GM19468 (cell line): Measurements from ENCODE around the gene CSAG2.
"Not testable (repeated sequence)": the region's sequence is repeated elsewhere in the genome, so short reads cannot be mapped to it uniquely, and the experiment has no call there.

Source experiments
- ATAC-seq: cut with Tn5 transposase; IDR thresholded peaks from one replicate; pipeline ENCODE4 v1.9.1; 2021; ENCODE audit warnings: mild to moderate bottlenecking, moderate library complexity, moderate number of reproducible peaks; ENCODE audit not compliant: unreplicated experiment; ENCODE audit errors: extremely low read depth

Gene CSAG2, protein sequence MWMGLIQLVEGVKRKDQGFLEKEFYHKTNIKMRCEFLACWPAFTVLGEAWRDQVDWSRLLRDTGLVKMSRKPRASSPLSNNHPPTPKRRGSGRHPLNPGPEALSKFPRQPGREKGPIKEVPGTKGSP

DNA sequence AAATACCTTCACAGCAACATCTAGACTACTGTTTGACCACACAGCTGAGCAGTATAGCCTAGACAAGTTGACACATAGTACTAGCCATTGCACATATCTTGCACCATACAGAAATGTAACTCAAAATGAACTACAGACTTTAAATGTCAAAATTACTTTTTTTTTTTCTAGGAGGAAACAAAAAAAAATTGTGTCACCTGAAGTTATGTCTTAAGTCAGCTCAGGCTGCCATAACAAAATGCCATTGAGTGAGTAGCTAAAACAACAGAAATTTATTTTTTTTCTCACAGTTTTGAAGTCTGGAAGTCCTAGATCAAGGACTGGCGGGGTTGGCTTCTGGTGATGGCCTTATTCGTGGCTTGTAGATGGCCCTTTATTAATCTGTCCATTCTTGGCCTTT is at the start of gene CSAG2:
Gene CSAG2, minus strand, starts transcription at position 101 of the 400 bp plus-strand sequence. CDS start 161 bp downstream, outside the sequence.
- ATAC-seq, result not testable (repeated sequence)

- not testable (repeated sequence) for ATAC-seq
Observed at GRCh38 chrX:152754871-152755270, 45.8 kb upstream of the CSAG2 start.

- ATAC-seq, result not testable (repeated sequence)
Observed at GRCh38 chrX:152753686-152754650, 44.9 kb upstream of the CSAG2 start, which contains the start of gene MAGEA2. MAGEA2 (minus strand) TSS chrX:152753842; CDS start chrX:152751363, 2,479 bp downstream.

GRCh38 chrX:152738560-152738959 is 29.5 kb upstream of the CSAG2 start:
- ATAC-seq, result no peak

DNA sequence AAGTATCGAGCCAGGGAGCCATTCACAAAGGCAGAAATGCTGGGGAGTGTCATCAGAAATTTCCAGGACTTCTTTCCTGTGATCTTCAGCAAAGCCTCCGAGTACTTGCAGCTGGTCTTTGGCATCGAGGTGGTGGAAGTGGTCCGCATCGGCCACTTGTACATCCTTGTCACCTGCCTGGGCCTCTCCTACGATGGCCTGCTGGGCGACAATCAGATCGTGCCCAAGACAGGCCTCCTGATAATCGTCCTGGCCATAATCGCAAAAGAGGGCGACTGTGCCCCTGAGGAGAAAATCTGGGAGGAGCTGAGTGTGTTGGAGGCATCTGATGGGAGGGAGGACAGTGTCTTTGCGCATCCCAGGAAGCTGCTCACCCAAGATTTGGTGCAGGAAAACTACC is 27.5 kb upstream of the CSAG2 start:
- not testable (repeated sequence) for ATAC-seq

DNA sequence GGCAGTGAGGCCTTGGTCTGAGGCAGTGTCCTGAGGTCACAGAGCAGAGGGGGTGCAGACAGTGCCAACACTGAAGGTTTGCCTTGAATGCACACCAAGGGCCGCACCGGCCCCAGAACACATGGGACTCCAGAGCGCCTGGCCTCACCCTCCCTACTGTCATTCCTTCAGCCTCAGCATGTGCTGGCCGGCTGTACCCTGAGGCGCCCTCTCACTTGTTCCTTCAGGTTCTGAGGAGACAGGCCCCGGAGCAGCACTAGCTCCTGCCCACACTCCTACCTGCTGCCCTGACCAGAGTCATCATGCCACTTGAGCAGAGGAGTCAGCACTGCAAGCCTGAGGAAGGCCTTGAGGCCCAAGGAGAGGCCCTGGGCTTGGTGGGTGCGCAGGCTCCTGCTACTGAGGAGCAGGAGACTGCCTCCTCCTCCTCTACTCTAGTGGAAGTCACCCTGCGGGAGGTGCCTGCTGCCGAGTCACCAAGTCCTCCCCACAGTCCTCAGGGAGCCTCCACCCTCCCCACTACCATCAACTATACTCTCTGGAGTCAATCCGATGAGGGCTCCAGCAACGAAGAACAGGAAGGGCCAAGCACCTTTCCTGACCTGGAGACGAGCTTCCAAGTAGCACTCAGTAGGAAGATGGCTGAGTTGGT is 26.9 kb upstream of the CSAG2 start:
- ATAC-seq, result no peak

GRCh38 chrX:152735101-152735500 is 26.0 kb upstream of the CSAG2 start:
- ATAC-seq, result no peak

- not testable (repeated sequence) for ATAC-seq
Observed at GRCh38 chrX:152734143-152734858, 25.2 kb upstream of the CSAG2 start.

- ATAC-seq, result no peak
Observed at GRCh38 chrX:152733261-152733975, 24.3 kb upstream of the CSAG2 start, which contains the start of the genes CSAG1 and MAGEA12. CSAG1 (minus strand) TSS chrX:152733721; CDS start chrX:152732460, 1,261 bp downstream. MAGEA12 (plus strand) TSS chrX:152733757; CDS start chrX:152736162, 2,405 bp downstream.

- ATAC-seq, result no peak
Observed at GRCh38 chrX:152725409-152725808, 16.3 kb upstream of the CSAG2 start.

GRCh38 chrX:152713815-152714787 is 5.0 kb upstream of the CSAG2 start, which contains the start of gene MAGEA2B:
MAGEA2B (plus strand) TSS chrX:152714628; CDS start chrX:152717107, 2,479 bp downstream.
- ATAC-seq, result not testable (repeated sequence)

DNA sequence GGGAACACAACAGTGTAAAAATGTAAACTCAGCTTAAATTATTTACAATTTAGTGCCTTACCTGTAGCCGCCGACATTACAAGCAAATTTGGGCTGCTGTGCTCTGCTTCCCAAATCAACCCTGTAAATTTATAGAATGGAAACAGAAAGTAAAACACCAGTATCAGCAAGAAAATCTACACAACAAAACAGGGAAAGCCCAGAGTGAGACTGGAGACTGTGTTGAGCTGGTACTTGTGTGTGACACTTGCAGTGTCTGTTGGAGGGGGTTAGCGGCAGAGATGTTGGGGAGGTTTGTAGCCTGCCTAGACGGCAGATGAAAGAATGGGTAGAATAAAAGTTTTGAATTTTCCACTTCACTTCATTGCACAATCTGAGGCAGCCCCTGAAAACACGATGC is 4.1 kb upstream of the CSAG2 start:
- ATAC-seq, result not testable (repeated sequence)

GRCh38 chrX:152706500-152706899 is 2.6 kb downstream of the CSAG2 start:
- ATAC-seq, result not testable (repeated sequence)

DNA sequence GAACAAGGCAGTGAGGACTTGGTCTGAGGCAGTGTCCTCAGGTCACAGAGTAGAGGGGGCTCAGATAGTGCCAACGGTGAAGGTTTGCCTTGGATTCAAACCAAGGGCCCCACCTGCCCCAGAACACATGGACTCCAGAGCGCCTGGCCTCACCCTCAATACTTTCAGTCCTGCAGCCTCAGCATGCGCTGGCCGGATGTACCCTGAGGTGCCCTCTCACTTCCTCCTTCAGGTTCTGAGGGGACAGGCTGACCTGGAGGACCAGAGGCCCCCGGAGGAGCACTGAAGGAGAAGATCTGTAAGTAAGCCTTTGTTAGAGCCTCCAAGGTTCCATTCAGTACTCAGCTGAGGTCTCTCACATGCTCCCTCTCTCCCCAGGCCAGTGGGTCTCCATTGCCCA is 8.7 kb downstream of the CSAG2 start:
- not testable (repeated sequence) for ATAC-seq

DNA sequence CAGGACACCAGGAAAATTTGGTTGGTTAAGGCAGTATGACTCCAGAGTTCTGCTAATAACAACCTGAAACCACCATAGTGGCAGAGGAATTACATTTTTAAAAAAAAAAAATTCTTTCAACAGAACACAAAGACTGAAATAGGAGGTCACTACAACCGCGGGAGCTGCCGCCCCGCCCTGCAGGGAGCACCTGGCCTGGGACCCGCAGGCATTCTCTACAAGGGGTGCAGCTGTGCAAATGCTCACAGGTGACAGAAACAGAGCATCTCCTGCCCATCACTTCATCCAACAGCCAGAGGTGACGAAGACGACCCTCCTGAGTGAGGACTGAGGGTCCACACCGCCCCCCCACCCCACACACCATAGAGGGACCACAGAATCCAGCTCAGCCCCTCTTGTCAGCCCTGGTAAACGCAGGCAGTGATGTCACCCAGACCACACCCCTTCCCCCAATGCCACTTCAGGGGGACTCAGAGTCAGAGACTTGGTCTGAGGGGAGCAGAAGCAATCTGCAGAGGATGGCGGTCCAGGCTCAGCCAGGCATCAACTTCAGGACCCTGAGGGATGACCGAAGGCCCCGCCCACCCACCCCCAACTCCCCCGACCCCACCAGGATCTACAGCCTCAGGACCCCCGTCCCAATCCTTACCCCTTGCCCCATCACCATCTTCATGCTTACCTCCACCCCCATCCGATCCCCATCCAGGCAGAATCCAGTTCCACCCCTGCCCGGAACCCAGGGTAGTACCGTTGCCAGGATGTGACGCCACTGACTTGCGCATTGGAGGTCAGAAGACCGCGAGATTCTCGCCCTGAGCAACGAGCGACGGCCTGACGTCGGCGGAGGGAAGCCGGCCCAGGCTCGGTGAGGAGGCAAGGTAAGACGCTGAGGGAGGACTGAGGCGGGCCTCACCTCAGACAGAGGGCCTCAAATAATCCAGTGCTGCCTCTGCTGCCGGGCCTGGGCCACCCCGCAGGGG is 10.8 kb downstream of the CSAG2 start, which contains the start of gene MAGEA3:
Gene MAGEA3, plus strand, starts transcription at position 843 of the 980 bp plus-strand sequence. CDS start 2,039 bp downstream, outside the sequence.
- ATAC-seq, result not testable (repeated sequence)

GRCh38 chrX:152681012-152681411 is 28.1 kb downstream of the CSAG2 start:
- ATAC-seq, result not testable (repeated sequence)

GRCh38 chrX:152674652-152675051 is 34.4 kb downstream of the CSAG2 start:
- not testable (repeated sequence) for ATAC-seq
